ENCODE measurements around the gene ST7. TPM values are rescaled to one million over a fixed set of nuclear protein-coding genes. Genes with fewer than 3 reads are reported as not detected.

Gene ST7
- total RNA-seq, 2 experiments from 2014 or later = 4.9 to 5.4 TPM

DNA sequence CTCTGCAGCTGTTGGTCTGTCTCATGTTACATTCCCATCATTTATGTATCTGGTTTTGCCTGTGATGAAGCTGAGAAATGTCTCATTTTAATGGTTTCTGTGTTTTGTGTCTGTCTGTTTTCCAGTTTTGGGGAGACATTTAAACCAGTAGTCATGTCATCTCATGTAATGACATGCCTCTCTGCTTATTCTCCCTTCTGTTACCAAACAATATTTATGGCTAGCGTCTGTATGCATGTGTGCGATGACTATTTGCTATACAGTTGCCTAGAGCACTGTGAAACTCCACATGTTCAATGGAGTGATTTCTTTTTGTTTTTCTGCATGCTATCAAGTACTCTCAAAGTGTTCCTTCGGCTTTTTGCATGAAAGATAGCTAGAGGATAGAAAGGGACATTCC lies 132.0 kb downstream of the ST7 start:
- TF ChIP-seq, protein P1, sequence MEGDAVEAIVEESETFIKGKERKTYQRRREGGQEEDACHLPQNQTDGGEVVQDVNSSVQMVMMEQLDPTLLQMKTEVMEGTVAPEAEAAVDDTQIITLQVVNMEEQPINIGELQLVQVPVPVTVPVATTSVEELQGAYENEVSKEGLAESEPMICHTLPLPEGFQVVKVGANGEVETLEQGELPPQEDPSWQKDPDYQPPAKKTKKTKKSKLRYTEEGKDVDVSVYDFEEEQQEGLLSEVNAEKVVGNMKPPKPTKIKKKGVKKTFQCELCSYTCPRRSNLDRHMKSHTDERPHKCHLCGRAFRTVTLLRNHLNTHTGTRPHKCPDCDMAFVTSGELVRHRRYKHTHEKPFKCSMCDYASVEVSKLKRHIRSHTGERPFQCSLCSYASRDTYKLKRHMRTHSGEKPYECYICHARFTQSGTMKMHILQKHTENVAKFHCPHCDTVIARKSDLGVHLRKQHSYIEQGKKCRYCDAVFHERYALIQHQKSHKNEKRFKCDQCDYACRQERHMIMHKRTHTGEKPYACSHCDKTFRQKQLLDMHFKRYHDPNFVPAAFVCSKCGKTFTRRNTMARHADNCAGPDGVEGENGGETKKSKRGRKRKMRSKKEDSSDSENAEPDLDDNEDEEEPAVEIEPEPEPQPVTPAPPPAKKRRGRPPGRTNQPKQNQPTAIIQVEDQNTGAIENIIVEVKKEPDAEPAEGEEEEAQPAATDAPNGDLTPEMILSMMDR (IDR thresholded peaks at IDR 0.05) = no peak
- Histone ChIP-seq H3K4me3 (ENCODE audit: low read length) (no peak overlapping the region), H3K4me1 (ENCODE audit: insufficient read depth, low read length) (peaks cover 6% of the 10 kb centered on the region), H3K36me3 (ENCODE audit: insufficient read depth, low read length) (no peaks in the 10 kb centered on the region), H3K9me3 (ENCODE audit: control insufficient read depth in 1 of 2, insufficient read depth in 1 of 2, low read length in 2 of 2) (no peaks in the 10 kb centered on the region), H3K27ac (ENCODE audit: low read depth in 1 of 2, low read length in 2 of 2) (no peak overlapping the region), H3K27me3 (ENCODE audit: control insufficient read depth in 1 of 2, insufficient read depth in 2 of 2, low read length in 2 of 2) (no peaks in the 10 kb centered on the region)
- peaks cover 42% of the 10 kb centered on the region for H3K4me1 Mint-ChIP-seq (ENCODE audit: low read depth)
- CTCF ChIA-PET = no interaction called here
- no peaks in the 10 kb centered on the region for H3K9me3 Mint-ChIP-seq
- H3K4me3 Mint-ChIP-seq = no peak overlapping the region
- H3K27me3 Mint-ChIP-seq = no peaks in the 10 kb centered on the region
- H3K27ac Mint-ChIP-seq = no peak overlapping the region
- H3K36me3 Mint-ChIP-seq (ENCODE audit: low read depth) = no peaks in the 10 kb centered on the region
- DNase-seq = no peak
- no peak for ATAC-seq (ENCODE audit: poor library complexity)
- intact Hi-C loops (cut with DNase I, micrococcal nuclease) = no loop called here
- POLR2A ChIA-PET = interaction anchor here (1.5 kb wide), 1 partner anchor 11 kb away, joined by 4 read pairs; no protein-coding TSS in a partner anchor

DNA sequence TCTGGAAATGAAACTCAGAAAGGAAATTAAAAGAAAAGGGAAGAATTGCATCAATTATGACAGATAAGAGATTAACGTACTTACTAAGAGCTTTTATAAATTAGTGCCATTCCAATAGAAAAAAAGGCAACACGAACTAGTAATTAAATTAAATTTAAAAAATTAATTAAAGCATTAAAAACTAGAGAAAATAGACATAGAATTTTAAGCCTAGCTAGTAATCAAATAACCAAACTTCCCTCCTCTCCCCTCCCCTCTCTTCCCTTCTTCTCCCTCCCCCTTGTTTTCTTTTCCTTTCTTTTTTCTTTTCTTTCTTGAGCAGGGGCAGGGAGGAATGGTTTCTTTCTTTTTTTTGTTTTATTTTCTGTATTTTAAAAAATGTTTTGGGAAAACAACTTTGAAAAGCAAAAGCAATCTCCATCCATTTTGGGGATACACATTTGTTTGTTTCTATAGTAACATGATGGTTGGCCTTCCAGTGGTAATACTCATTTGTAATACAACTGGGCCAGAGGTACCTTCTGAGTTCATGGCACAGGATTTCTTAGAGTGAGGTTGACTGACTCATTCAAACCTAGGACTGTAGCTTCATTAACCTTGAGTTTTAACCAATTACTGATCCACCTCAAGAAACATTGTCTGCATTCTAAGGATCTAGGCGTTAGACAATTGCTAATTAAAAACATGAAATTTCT lies 132.6 kb downstream of the ST7 start:
- intact Hi-C loops (cut with DNase I, micrococcal nuclease) = loop anchor here in 1 of 2 experiments (2.0 kb wide), 1 partner anchor 55 kb away; no protein-coding TSS in a partner anchor
- no peak overlapping the region for H3K27ac Mint-ChIP-seq

DNA sequence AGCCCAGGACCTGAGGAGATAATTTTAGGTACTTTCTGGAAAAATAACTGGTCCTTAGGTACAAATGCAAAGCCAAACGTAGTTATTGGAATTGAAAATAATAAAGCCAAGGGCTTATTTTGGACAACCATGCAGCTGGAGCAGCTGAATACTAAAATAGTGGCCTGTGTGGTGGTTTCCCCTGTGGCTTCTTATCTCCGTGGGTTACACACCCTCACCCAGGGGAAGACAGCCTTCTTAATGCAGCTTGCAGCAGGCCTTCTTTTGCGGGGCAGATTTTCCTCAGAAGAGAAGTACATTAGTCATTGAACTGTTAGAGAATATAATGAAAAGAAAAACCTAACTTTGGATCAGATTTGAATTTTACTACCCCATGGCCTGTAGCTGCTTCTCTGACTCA lies 133.5 kb downstream of the ST7 start:
- no peaks in the 10 kb centered on the region for H3K9me3 ChIP-seq (ENCODE audit: control insufficient read depth in 1 of 2, insufficient read depth in 1 of 2, low read length in 2 of 2)
- no peaks in the 10 kb centered on the region for H3K27me3 ChIP-seq (ENCODE audit: control insufficient read depth in 1 of 2, insufficient read depth in 2 of 2, low read length in 2 of 2)
- TF ChIP-seq, protein P1 (IDR thresholded peaks at IDR 0.05) = no peak
- DNase-seq (no peak), ATAC-seq (ENCODE audit: poor library complexity) (no peak)
- ChIA-PET POLR2A (interaction anchor here (1.5 kb wide), 1 partner anchor 9 kb away, joined by 4 read pairs; no protein-coding TSS in a partner anchor), CTCF (no interaction called here)
- Mint-ChIP-seq H3K36me3 (ENCODE audit: low read depth) (no peaks in the 10 kb centered on the region), H3K9me3 (no peaks in the 10 kb centered on the region), H3K27me3 (no peaks in the 10 kb centered on the region), H3K4me3 (no peak overlapping the region), H3K27ac (no peak overlapping the region), H3K4me1 (ENCODE audit: low read depth) (peaks cover 42% of the 10 kb centered on the region)
- H3K4me1 ChIP-seq (ENCODE audit: insufficient read depth, low read length) = peaks cover 6% of the 10 kb centered on the region
- intact Hi-C loops (cut with DNase I, micrococcal nuclease) = loop anchor here in 1 of 2 experiments (2.0 kb wide), 1 partner anchor 56 kb away; no protein-coding TSS in a partner anchor
- H3K4me3 ChIP-seq (ENCODE audit: low read length) = no peak overlapping the region
- no peaks in the 10 kb centered on the region for H3K36me3 ChIP-seq (ENCODE audit: insufficient read depth, low read length)
- no peak overlapping the region for H3K27ac ChIP-seq (ENCODE audit: low read depth in 1 of 2, low read length in 2 of 2)

More for the DNA sequence above, 132.6 kb downstream of the ST7 start:
- CTCF ChIA-PET = no interaction called here
- Histone ChIP-seq H3K27ac (ENCODE audit: low read depth in 1 of 2, low read length in 2 of 2) (no peak overlapping the region), H3K4me3 (ENCODE audit: low read length) (no peak overlapping the region), H3K4me1 (ENCODE audit: insufficient read depth, low read length) (peaks cover 6% of the 10 kb centered on the region), H3K27me3 (ENCODE audit: control insufficient read depth in 1 of 2, insufficient read depth in 2 of 2, low read length in 2 of 2) (no peaks in the 10 kb centered on the region), H3K36me3 (ENCODE audit: insufficient read depth, low read length) (no peaks in the 10 kb centered on the region), H3K9me3 (ENCODE audit: control insufficient read depth in 1 of 2, insufficient read depth in 1 of 2, low read length in 2 of 2) (no peaks in the 10 kb centered on the region)
- Mint-ChIP-seq H3K4me1 (ENCODE audit: low read depth) (peaks cover 42% of the 10 kb centered on the region), H3K36me3 (ENCODE audit: low read depth) (no peaks in the 10 kb centered on the region), H3K27me3 (no peaks in the 10 kb centered on the region), H3K9me3 (no peaks in the 10 kb centered on the region), H3K4me3 (no peak overlapping the region)
- TF ChIP-seq, protein P1 (IDR thresholded peaks at IDR 0.05) = no peak
- DNase-seq (no peak), ATAC-seq (ENCODE audit: poor library complexity) (no peak)
- POLR2A ChIA-PET = interaction anchor here (1.5 kb wide), 1 partner anchor 10 kb away, joined by 4 read pairs; no protein-coding TSS in a partner anchor
